M059J (cell line): Measurements from ENCODE around the gene CCDC13. TPM values are rescaled to one million over a fixed set of nuclear protein-coding genes. Genes with fewer than 3 reads are reported as not detected.

Experiments
- DNase-seq: peaks from one replicate; pipeline ENCODE4 v3.0.0-alpha.2; 2012; ENCODE audit warnings: low read depth
- total RNA-seq: library from RNA; depleted of rRNA; stranded (reverse); fragments of >200 nt; shearing (Covaris generic); gene quantifications from 2 replicates; pipeline ENCODE4 v1.2.3, GENCODE V29; 2014

The CCDC13 gene
- total RNA-seq, 1 experiment from 2014 or later: 0.62 TPM

DNA sequence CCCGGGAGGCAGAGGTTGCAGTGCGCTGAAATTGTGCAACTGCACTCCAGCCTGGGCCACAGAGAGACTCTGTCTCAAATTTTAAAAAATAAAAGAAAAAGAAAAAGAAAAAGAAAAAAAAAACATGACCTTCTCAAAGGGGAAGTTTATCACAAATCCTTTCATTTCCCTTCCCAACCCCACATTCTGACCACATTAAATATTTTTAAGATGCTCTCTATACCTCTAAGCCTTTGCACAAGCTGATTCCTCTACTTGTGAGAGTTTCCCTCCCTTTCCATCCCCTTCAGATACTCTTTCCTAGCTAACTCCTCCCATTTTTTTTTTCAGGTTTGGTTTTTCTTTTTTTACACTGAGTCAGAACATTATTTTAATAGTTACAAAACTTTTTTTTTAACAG lies 27.2 kb upstream of the CCDC13 start:
- DNase-seq: no peak

DNA sequence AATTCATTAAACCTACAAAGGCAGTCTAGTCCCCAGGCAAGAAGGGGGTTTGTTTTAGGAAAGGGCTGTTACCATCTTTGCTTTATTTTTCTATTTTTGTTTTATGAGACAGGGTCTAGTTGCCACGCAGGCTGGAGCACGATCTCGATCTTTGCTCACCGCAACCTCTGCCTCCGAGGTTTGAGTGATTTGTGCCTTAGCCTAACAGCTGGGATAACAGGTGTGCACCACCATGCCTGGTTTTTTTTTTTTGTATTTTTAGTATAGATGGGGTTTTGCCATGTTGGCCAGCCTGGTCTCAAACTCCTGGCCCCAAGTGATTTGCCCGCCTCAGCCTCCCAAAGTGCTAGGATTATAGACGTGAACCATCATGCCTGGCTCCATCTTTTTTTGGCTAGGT lies 26.3 kb upstream of the CCDC13 start:
- no peak for DNase-seq

DNA sequence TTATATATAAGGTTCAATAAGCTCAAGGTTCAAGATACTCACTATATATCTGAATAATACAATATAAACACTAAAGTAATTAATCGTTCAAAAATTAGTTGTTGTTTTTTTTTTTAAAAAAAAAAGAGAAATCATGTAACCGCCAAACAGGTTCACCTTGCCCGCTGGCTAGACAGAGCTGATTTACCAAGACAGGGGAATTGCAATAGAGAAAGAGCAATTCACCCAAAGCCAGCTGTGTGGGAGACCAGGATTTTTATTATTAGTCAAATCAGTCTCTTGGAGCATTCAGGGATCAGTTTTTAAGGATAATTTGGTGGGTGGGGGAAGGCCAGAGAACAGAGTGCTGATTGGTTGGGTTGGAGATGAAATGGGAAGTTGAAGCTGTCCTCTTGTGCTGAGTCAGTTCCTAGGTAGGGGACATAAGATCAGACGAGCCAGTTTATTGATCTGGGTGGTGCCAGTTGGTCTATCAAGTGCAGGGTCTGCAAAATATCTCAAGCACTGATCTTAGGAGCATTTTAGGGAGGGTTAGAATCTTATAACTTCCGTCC lies 23.4 kb upstream of the CCDC13 start:
- no peak for DNase-seq

DNA sequence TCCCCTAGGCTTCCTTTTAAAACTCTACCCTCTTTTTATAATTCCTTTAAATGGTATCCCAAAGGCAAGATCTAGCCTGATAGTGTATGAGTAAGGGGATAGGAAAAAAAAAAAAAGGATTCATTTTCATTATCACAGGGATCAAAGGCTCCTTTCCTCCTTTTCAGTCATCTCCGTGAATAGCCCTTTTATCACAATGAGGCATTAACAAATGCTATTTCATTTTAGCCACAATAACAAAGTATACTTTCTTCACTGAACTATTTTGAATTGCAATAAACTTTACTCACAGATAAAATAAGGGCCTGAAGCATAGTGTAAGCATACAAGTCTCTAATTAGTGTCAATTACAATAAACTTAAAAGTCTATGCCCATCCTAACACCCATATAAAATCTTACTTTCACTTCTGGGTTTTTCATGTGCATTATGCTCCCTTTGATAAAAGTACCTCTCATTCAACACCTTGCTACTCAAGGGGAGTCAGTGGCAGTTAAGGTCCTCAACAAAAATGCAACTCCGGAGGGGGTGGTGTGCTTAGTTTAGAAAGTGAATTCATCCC lies 22.6 kb upstream of the CCDC13 start:
- no peak for DNase-seq

DNA sequence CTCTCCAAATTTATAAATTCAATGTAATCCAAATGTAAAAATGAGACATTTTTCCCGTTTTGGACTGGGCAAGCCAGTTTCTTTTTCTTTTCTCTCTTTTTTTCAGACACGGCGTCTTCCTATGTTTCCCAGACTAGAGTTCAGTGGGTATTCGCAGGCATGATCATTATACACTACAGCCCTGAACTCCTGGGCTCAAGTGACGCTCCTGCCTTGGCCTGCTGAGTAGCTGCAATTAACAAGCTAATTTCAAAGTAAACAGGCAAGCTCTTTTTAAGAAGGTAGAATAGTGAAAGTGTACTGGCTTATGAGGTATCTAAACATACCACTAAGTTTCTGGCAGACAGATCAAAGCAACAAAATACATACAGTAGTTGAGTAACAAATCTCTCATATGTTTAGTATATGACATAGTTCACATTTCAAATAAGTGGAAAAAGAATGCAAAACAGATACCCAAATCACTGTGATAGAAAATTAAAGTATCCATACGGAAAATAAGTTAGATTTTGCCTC lies 17.7 kb upstream of the CCDC13 start:
- no peak for DNase-seq

DNA sequence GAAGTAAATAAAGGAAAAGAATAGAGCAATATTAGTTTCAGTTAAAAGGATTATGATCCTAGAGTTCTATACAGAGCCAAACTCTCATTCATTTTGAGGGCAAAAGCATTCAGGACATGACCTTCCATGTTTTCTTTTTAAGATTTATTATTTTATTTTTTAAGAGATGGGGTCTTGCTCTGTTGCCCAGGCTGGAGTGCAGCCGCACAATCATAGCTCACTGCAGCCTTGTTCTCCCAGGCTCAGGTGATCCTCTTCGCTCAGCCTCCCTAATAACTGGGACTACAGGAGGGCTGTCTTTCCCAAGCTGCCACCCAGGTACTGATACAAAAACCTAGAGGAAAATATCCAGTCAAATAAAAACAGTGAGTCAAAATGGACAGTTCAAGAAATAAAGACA lies 13.6 kb upstream of the CCDC13 start:
- DNase-seq: no peak

DNA sequence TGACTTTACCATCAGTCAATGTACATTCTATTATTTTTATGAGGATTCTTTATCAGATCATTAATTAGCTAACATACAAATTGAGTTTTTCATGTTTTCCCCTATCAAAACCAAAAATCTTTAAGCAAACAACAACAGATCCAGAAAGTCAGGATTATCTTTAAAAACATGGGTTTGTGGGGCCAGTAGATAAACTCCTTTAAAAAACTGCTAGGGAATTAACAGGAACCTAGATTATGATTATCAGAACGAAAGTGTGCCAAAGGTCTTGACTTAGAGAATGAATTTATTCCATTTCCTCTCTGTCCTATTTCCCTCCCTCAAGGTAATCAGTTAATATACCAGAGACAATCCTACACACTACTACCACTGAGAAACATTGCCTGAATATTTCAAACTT lies 13.2 kb upstream of the CCDC13 start:
- no peak for DNase-seq

DNA sequence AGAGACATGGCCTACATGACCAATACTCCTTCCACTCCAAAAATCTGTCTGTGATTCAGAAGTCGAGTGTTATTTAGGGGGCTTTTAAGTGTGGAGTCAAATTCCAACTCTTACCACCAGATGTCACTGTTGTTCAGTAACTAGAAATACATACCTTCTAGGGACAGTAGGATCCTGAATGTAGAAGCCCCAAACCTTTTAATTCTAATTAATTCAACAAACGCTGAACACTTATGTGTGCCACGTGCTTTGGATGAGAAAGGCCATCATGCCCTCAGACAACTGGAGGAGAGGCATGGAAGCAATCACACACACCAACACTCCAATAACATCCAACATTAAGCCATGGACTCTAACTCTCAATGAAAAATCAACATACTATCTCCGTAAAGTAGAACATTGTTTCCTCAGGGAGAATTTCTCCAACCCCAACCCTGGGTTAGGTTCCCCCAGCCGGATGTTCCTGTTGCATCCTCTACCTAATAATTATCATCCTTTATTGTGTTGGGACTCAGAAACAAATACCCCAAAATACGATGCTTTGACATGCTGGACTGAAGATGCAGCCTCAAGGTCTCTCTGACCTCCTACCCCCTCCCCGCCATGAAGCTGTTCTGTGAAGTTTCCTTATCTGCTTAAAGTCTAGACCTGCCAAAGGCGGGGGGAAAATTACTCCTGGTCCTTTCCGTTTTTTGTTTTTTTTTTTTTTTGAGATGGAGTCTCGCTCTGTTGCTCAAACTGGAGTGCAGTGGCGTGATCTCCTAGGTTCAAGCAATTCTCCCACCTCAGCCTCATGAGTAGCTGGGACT lies 8.0 kb upstream of the CCDC13 start:
- peak; percentile 56 for DNase-seq

DNA sequence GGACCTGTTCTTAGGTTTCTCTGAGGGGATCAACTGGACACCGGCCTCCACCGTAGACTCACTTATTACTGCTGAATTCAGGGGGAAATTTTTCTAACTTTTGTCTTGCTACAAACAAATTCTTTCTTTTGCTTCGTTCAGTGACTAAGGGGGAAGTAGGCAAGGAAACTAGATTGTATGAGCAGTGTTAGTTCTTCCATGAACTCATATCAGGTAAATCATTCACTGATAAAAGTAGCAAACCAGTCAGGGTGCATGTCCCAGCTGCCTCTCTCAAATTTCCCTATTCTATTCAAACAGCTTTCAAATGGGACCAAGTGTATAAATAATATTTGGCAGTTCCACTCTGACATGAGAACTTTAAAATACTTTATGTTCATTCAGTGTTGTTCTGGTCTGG lies 7.3 kb upstream of the CCDC13 start:
- DNase-seq: no peak

DNA sequence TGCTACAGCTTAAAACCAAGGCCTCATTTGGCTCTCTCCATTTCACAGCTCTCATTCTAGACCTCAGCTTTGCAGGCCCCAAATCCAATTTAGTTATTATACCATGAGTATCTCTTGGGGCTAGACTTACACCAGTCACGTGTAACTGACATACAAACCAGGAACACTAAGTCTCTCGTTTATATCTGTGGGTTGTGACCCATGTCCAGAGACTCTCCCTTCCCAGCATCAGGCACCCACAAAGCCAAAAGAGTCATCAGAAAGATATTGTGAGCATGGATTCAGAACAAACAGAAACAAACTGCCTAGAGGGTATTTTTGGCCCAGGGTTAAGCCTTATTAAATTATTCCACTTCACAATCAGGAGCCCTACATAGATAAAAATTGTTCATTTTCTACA lies 5.6 kb upstream of the CCDC13 start:
- DNase-seq: peak; percentile 54

DNA sequence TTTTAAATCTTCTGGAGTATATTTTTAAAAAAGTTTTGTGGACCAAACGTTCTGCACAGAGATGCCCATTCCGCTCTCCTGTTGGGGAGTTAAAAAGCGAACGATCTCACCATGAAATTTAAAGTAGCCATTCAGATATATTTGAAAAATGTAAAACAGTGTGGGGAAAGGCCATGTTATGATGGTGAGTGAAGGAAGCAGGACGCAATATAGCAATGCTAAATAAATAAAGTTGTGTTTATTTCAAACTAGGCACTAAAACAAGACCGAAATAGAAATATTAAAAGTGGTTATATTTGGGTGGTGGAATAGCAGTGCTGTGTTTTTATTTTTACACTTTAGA lies 327 bp upstream of the CCDC13 start:
- DNase-seq: no peak

DNA sequence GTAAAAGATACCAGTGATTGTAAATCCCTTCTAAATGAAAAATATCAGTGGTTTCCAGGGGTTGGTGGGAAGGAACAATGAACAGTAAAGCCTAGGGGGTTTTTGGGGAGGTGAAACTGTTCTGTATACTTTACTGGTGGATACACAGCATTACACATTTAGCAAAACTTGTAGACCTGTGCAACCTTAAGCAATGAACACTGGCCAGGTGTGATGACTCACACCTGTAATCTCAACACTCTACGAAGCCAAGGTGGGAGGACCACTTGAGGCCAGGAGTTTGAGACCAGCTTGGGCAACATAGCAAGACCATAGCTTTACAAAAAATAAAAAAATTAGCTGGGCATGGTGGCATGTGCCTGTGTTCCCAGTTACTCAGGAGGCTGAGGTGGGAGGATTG lies 1.8 kb downstream of the CCDC13 start:
- no peak for DNase-seq

DNA sequence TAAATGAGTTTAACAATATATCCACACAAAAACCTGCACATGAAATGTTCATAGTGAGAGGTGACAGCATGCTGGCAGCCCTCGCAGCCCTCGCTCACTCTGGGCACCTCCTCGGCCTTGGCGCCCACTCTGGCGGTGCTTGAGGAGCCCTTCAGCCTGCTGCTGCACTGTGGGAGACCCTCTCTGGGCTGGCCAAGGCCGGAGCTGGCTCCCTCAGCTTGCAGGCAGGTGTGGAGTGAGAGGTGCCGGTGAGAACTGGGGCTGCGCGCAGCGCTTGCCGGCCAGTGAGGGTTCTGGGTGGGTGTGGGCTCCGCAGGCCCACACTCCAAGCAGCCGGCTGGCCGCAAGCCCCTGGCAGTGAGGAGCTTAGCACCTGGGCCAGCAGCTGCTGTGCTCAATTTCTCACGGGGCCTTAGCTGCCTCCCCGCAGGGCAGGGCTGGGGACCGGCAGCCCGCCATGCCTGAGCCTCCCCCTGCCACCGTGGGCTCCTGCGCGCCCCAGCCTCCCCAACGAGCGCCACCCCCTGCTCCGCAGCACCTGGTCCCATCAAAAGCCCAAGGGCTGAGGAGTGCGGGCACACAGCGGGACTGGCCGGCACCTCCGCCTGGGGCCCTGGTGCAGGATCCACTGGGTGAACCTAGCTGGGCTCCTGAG lies 3.4 kb downstream of the CCDC13 start:
- no peak for DNase-seq

DNA sequence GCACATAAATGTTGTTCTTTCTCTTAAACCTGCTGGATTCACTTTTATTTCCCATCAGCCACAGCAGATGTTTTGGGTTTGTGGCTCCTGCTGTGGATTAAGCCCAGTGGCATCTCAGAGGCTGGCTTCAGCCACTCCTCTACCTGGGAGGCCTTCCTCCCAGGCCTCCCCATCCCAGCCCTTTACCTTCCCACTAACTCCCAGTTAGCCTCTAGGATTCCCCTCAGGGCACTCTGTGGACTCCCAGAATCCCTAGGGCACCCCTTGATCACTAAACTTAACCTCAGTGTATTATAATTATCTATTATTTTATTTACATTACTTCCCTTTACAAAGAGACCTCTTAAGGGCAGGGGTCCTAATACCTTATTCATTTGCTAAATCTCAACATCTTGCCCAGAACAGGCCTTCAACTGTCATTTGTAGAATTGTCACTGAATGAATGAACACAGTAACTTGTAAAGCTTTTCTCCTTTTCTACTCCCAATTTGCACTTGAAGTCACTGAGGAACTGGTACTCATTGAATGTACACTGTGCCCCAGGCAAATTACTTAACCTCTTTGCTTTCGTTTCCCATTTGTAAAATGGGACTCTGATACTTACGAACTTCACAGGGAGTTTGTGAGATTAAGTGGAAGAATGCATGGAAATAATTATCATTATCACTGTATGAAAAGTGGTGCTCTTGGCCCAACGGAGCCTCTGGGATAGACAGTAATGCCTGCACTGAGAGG lies 8.3 kb downstream of the CCDC13 start:
- DNase-seq: no peak

DNA sequence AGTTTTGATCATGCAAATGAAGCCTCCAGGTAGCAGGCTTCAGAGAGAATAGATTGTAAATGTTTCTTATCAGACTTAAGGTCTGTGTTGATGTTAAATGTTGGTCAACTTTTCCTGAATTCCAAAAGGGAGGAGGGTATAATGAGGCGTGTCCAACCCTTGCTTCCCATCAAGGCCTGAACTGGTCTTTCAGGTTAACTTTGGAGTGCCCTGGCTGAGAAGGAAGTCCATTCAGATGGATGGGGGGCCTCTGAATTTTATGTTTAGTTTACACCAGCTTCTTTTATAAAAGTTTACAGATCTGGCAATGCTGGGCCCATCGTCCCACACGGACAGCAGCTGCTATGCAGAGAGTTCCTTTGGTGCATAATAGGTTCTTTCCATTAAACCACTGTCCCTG lies 8.9 kb downstream of the CCDC13 start:
- no peak for DNase-seq

DNA sequence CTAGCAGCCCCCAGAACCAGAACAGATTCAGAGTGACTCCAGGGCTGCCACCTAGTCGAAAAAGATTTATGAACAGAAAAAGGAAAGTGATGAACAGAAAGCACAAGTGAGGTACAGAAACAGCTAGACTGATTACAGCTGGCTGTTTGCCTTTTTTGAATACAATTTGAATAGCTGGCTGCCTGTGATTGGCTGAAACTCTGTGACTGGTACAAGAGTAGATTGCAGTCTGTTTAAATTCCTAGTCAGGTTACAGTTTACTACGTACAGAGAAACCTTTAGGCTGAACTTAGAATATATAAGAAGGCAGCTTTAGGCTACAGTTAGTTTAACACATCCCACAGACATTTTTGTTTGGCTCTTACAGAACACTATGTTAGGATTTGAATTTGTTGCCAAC lies 10.0 kb downstream of the CCDC13 start:
- DNase-seq: no peak

DNA sequence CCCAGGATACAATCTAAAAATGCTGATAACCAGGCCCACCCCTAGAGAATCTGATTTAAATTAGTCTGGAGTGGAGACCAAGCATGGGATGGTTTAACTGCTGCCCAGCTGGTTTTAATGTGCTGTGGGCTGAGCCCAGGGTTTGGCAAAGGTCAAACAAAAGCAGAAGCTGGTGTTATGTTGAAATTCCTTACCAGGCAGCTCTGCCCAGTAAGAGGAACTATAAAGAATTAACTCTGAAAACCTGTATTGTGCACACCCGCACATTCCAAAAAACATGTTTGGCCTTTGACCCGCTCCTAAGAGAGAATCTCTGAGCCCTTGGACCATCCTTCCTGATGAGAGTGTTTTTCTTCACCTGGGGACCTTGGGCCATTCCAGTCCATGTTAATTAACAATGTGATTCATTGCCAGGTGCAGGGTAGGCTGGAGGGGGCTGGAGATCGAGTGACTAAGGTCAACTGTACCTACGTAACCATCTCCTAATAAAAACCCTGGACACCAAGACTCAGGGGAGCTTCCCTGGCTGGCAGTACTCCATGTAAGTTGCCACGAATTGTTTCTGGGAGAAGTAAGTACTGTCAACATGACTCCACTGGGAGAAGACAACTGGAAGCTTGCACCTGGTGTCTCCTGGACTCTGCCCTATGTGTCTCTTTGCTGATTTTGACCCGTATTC lies 10.9 kb downstream of the CCDC13 start:
- DNase-seq: no peak

DNA sequence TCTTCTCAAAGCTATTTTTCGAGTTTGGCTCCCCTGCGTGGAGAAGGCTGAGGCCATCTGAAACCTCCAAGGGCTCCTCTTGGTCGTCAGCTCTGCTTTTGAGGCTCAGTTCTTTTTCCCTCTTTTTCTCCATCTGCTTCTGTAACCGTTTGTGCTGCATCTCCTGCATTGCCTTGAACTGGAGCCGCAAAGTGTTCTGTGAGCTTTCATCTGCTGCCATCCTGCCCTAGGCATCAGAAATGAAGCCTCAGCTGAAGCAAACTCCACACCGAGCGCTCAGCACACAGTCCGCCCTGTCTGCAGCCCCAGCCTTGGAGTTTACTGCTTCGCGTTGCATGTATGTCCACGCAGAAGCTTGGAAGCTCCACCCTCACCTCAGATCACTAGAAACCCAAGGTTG lies 14.9 kb downstream of the CCDC13 start:
- no peak for DNase-seq

DNA sequence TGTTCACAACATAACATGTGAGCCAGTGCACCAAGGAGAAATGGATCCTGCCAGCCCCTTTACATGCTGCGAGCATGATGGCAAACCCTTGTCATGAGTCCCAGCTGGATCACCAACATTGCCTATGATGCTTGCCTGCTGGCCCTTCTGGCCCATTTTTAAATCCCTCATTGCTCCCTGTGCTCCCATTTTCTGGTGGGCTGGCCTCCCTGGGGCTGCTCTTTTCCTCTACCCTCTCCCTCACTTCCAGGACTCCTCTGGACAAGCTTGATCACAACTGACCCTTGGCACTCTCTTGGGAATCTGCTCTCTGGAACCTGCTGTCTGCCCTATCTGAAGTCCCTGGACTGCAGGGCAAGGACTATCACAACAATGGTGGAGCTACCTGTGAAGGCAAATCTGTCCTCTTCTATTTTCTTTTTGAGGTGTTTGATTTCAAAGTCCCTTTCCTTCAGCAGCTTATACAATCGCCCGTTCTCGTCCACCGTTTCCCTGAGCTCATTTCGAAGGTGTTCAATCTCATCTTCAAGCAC lies 16.3 kb downstream of the CCDC13 start:
- no peak for DNase-seq

DNA sequence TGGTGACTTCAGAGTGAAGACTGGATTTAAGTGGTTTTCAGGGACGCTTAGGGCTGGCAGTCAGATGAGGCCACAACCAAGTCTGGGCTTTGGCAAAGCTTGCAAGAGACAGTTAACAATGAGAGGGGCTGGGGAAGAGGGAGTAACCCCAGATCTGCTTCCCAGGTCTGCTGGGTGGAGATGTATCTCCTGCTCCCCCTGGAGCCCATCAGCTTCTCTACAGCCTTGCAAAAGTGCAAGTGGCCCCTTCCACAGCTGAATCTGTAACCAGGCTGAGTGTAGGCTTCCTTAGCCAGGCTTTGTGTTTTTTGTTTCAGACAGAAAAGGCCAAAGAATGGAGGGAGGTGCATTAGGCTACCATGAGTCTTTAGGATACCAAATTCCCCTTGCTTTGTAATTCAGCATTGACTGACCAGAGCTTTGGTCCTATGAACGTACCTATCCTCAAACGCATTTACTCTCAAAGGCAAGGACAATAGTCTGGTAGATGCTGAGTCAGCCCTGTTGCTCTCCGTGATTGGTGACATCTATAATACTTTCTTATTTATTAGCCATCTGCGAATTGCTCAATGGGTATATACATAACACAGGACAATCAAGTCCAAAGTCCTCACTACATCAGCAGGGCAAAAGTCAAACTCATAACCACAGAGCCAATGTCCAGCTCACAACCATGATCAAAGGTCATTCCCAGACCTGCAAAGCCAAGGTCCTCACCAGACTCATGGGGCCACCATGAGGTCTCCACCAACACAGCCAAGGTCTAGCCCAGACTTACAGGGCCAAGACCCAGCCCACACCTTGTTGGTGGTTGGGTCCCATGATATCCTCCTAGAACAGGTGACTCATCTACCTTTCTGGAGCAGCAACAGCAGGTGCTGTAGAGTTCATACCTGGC lies 17.1 kb downstream of the CCDC13 start:
- no peak for DNase-seq
